ENCODE results near the gene CUL4A.
"Not testable (repeated sequence)": the region's sequence is repeated elsewhere in the genome, so short reads cannot be mapped to it uniquely, and the experiment has no call there.

Gene CUL4A

DNA sequence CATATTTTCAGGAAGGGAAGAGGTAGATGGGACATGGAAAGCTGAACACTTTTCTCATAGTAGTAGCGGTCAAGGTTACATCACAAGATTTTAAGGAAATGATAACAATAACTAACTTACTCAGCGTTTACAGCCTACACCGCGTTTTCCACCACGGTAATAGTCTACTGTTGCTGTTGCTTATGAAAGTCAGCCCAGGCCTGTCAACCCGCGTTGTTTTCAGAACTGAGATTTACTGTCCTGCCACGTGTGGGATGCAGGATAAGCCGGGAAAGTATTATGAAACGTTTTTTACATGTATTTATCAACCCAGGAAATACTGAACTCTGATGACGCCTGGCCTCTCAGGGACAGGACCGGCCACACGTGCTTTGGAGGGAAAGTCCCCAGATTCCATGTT lies 51.6 kb downstream of the CUL4A start:
- ATAC-seq (ENCODE audit: low read depth): no peak
- no peak overlapping the region for H3K4me3 ChIP-seq (ENCODE audit: severe bottlenecking)
- no peaks in the 10 kb centered on the region for H3K27me3 ChIP-seq (ENCODE audit: insufficient read depth, poor library complexity, severe bottlenecking)
- no peak for DNase-seq (ENCODE audit: low spot score)
- peaks cover 76% of the 10 kb centered on the region for H3K36me3 ChIP-seq (ENCODE audit: low read depth)
- no peaks in the 10 kb centered on the region for H3K9me3 ChIP-seq (ENCODE audit: severe bottlenecking)
- H3K4me1 ChIP-seq (ENCODE audit: insufficient read depth, poor library complexity, severe bottlenecking): no peaks in the 10 kb centered on the region
- TF ChIP-seq, protein P1, sequence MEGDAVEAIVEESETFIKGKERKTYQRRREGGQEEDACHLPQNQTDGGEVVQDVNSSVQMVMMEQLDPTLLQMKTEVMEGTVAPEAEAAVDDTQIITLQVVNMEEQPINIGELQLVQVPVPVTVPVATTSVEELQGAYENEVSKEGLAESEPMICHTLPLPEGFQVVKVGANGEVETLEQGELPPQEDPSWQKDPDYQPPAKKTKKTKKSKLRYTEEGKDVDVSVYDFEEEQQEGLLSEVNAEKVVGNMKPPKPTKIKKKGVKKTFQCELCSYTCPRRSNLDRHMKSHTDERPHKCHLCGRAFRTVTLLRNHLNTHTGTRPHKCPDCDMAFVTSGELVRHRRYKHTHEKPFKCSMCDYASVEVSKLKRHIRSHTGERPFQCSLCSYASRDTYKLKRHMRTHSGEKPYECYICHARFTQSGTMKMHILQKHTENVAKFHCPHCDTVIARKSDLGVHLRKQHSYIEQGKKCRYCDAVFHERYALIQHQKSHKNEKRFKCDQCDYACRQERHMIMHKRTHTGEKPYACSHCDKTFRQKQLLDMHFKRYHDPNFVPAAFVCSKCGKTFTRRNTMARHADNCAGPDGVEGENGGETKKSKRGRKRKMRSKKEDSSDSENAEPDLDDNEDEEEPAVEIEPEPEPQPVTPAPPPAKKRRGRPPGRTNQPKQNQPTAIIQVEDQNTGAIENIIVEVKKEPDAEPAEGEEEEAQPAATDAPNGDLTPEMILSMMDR (IDR thresholded peaks at IDR 0.05; ENCODE audit: poor library complexity, severe bottlenecking): no peak
- H3K27ac ChIP-seq (ENCODE audit: poor library complexity, severe bottlenecking): no peak overlapping the region

GRCh38 chr13:113263016-113263415 lies 53.6 kb downstream of the CUL4A start:
- DNase-seq (ENCODE audit: low spot score); H3K4me1 ChIP-seq (ENCODE audit: insufficient read depth, poor library complexity, severe bottlenecking); H3K27me3 ChIP-seq (ENCODE audit: insufficient read depth, poor library complexity, severe bottlenecking); ATAC-seq (ENCODE audit: low read depth); H3K4me3 ChIP-seq (ENCODE audit: severe bottlenecking); H3K9me3 ChIP-seq (ENCODE audit: severe bottlenecking); H3K27ac ChIP-seq (ENCODE audit: poor library complexity, severe bottlenecking): not testable (repeated sequence)
- peaks cover 64% of the 10 kb centered on the region for H3K36me3 ChIP-seq (ENCODE audit: low read depth)

- Histone ChIP-seq H3K9me3 (ENCODE audit: severe bottlenecking) (no peaks in the 10 kb centered on the region), H3K27ac (ENCODE audit: poor library complexity, severe bottlenecking) (no peak overlapping the region), H3K27me3 (ENCODE audit: insufficient read depth, poor library complexity, severe bottlenecking) (no peaks in the 10 kb centered on the region), H3K4me3 (ENCODE audit: severe bottlenecking) (no peak overlapping the region), H3K36me3 (ENCODE audit: low read depth) (peaks cover 32% of the 10 kb centered on the region), H3K4me1 (ENCODE audit: insufficient read depth, poor library complexity, severe bottlenecking) (no peaks in the 10 kb centered on the region)
- TF ChIP-seq, protein P1 (IDR thresholded peaks at IDR 0.05; ENCODE audit: poor library complexity, severe bottlenecking): no peak
- 0 out of 3 replicates have a peak, but pooled peaks have one; percentile 12 for ATAC-seq (ENCODE audit: low read depth)
- no peak for DNase-seq (ENCODE audit: low spot score)
These were observed 58.4 kb downstream of the CUL4A start for GRCh38 chr13:113267642-113268405.

DNA sequence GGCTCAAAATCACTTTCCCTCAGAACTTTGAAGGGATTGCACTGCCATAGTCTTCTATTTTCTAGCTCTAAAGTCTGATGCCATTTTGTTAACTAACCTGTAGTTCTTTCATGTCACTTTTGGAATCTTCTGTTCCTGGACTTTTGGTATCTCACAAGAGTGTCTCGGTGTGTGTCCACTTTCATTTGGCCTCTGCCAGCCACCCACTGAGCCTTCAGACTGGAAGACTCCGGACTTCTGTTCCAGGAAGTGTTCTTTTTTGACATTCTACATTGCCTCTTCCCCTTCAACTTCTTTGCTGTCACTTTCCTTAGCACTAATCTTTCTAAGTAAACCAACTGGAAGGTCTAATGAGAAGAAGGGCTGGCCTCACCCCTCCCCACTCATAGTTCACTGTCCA lies 62.6 kb downstream of the CUL4A start:
- H3K4me1 ChIP-seq (ENCODE audit: insufficient read depth, poor library complexity, severe bottlenecking): no peaks in the 10 kb centered on the region
- no peaks in the 10 kb centered on the region for H3K27me3 ChIP-seq (ENCODE audit: insufficient read depth, poor library complexity, severe bottlenecking)
- no peak overlapping the region for H3K27ac ChIP-seq (ENCODE audit: poor library complexity, severe bottlenecking)
- no peak for DNase-seq (ENCODE audit: low spot score)
- ATAC-seq (ENCODE audit: low read depth): no peak
- TF ChIP-seq, protein P1 (IDR thresholded peaks at IDR 0.05; ENCODE audit: poor library complexity, severe bottlenecking): no peak
- H3K9me3 ChIP-seq (ENCODE audit: severe bottlenecking): no peaks in the 10 kb centered on the region
- H3K4me3 ChIP-seq (ENCODE audit: severe bottlenecking): no peak overlapping the region
- H3K36me3 ChIP-seq (ENCODE audit: low read depth): no peaks in the 10 kb centered on the region

DNA sequence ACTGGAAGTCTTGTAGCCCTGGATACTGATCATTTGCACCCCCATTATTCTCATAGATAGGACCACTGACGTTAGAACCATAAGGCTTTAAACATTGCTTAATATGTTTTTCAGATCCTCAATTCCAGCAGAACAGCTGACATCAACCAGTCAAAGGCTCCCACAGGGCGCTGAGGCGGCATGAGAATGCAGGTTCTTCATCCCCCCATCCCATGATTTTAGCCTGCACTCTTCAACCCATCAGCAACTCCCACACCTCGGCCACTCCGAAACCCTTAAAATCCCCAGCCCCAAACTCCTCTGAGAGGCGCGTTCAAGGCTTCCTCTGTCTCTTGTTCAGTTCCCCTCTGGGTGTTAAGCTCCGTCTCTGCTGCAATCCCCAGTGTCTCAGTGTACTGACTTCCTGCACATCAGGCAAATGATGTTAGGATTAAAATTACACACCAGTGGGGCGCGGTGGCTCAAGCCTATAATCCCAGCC lies 63.3 kb downstream of the CUL4A start:
- Histone ChIP-seq H3K27ac (ENCODE audit: poor library complexity, severe bottlenecking) (no peak overlapping the region), H3K27me3 (ENCODE audit: insufficient read depth, poor library complexity, severe bottlenecking) (no peaks in the 10 kb centered on the region), H3K4me1 (ENCODE audit: insufficient read depth, poor library complexity, severe bottlenecking) (no peaks in the 10 kb centered on the region), H3K4me3 (ENCODE audit: severe bottlenecking) (no peak overlapping the region), H3K9me3 (ENCODE audit: severe bottlenecking) (no peaks in the 10 kb centered on the region), H3K36me3 (ENCODE audit: low read depth) (no peaks in the 10 kb centered on the region)
- ATAC-seq (ENCODE audit: low read depth): no peak
- TF ChIP-seq, protein P1 (IDR thresholded peaks at IDR 0.05; ENCODE audit: poor library complexity, severe bottlenecking): no peak
- no peak for DNase-seq (ENCODE audit: low spot score)
